ENCODE measurements around the gene ADD1.

The ADD1 gene

GRCh38 chr4:2849267-2850152, 5.9 kb downstream of the ADD1 start:
- Histone ChIP-seq H3F3A (ENCODE audit: control insufficient read depth, insufficient read depth) (peaks cover 41% of the 10 kb centered on the region), H3K4me2 (ENCODE audit: low read length) (no peak overlapping the region), H3K4me1 (ENCODE audit: control insufficient read depth, low read length) (peaks cover 70% of the 10 kb centered on the region), H3K9me2 (replicated peaks; ENCODE audit: control insufficient read depth, low read length) (no peaks in the 10 kb centered on the region), H3K27me3 (ENCODE audit: control insufficient read depth, low read length) (peaks cover 29% of the 10 kb centered on the region), H3K9me3 (ENCODE audit: control insufficient read depth, insufficient read depth, low read length) (no peaks in the 10 kb centered on the region), H3K79me2 (ENCODE audit: control insufficient read depth, low read length) (peaks cover 69% of the 10 kb centered on the region), H3K4me3 (ENCODE audit: low read length) (no peak overlapping the region), H3K36me3 (ENCODE audit: control insufficient read depth, low read length) (peaks cover 10% of the 10 kb centered on the region), H3K27ac (ENCODE audit: low read depth, low read length) (no peak overlapping the region), H4K20me1 (ENCODE audit: control insufficient read depth, insufficient read depth, low read depth, low read length) (peaks cover 43% of the 10 kb centered on the region)
- TF ChIP-seq CTCF (IDR thresholded peaks at IDR 0.05; ENCODE audit: low read depth, low read length, poor library complexity, severe bottlenecking), result no peak
- no peak for TF ChIP-seq EZH2phosphoT487 (IDR thresholded peaks at IDR 0.05; ENCODE audit: borderline replicate concordance, low read length)

- Histone ChIP-seq H4K20me1 (ENCODE audit: control insufficient read depth, insufficient read depth, low read depth, low read length) (peaks cover 38% of the 10 kb centered on the region), H3K79me2 (ENCODE audit: control insufficient read depth, low read length) (peaks cover 62% of the 10 kb centered on the region), H3K27ac (ENCODE audit: low read depth, low read length) (no peak overlapping the region), H3K4me1 (ENCODE audit: control insufficient read depth, low read length) (peaks cover 56% of the 10 kb centered on the region), H3K4me2 (ENCODE audit: low read length) (peak overlapping the region; percentile 37), H3K9me2 (replicated peaks; ENCODE audit: control insufficient read depth, low read length) (no peaks in the 10 kb centered on the region), H3K9me3 (ENCODE audit: control insufficient read depth, insufficient read depth, low read length) (no peaks in the 10 kb centered on the region), H3K36me3 (ENCODE audit: control insufficient read depth, low read length) (peaks cover 13% of the 10 kb centered on the region), H3F3A (ENCODE audit: control insufficient read depth, insufficient read depth) (peaks cover 34% of the 10 kb centered on the region), H3K4me3 (ENCODE audit: low read length) (peak overlapping the region; percentile 26), H3K27me3 (ENCODE audit: control insufficient read depth, low read length) (peaks cover 18% of the 10 kb centered on the region)
- TF ChIP-seq EZH2phosphoT487 (IDR thresholded peaks at IDR 0.05; ENCODE audit: borderline replicate concordance, low read length), result 0 out of 2 replicates have a peak, but pooled peaks have one; percentile 52
- no peak for TF ChIP-seq CTCF (IDR thresholded peaks at IDR 0.05; ENCODE audit: low read depth, low read length, poor library complexity, severe bottlenecking)
These were observed 7.5 kb downstream of the ADD1 start for GRCh38 chr4:2850966-2851798.

GRCh38 chr4:2852481-2852921, 8.9 kb downstream of the ADD1 start:
- Histone ChIP-seq H3K9me2 (replicated peaks; ENCODE audit: control insufficient read depth, low read length) (no peaks in the 10 kb centered on the region), H3F3A (ENCODE audit: control insufficient read depth, insufficient read depth) (peaks cover 32% of the 10 kb centered on the region), H3K36me3 (ENCODE audit: control insufficient read depth, low read length) (peaks cover 13% of the 10 kb centered on the region), H3K79me2 (ENCODE audit: control insufficient read depth, low read length) (peaks cover 57% of the 10 kb centered on the region), H4K20me1 (ENCODE audit: control insufficient read depth, insufficient read depth, low read depth, low read length) (peaks cover 31% of the 10 kb centered on the region), H3K4me2 (ENCODE audit: low read length) (peak overlapping the region; percentile 37), H3K4me1 (ENCODE audit: control insufficient read depth, low read length) (peaks cover 48% of the 10 kb centered on the region), H3K27ac (ENCODE audit: low read depth, low read length) (peak overlapping the region; percentile 16), H3K4me3 (ENCODE audit: low read length) (peak overlapping the region; percentile 35), H3K9me3 (ENCODE audit: control insufficient read depth, insufficient read depth, low read length) (no peaks in the 10 kb centered on the region), H3K27me3 (ENCODE audit: control insufficient read depth, low read length) (peaks cover 17% of the 10 kb centered on the region)
- TF ChIP-seq CTCF (IDR thresholded peaks at IDR 0.05; ENCODE audit: low read depth, low read length, poor library complexity, severe bottlenecking) (no peak), EZH2phosphoT487 (IDR thresholded peaks at IDR 0.05; ENCODE audit: borderline replicate concordance, low read length) (no peak)

Measured in DOHH2 (cell line).